ENCODE data around the gene CMTM5. TPM values are rescaled to one million over a fixed set of nuclear protein-coding genes. Genes with fewer than 3 reads are reported as not detected.
"Not testable (repeated sequence)": the region's sequence is repeated elsewhere in the genome, so short reads cannot be mapped to it uniquely, and the experiment has no call there.

CMTM5 gene
- total RNA-seq, 2 donors from 2014 or later, result 0.40 to 1.4 TPM

DNA sequence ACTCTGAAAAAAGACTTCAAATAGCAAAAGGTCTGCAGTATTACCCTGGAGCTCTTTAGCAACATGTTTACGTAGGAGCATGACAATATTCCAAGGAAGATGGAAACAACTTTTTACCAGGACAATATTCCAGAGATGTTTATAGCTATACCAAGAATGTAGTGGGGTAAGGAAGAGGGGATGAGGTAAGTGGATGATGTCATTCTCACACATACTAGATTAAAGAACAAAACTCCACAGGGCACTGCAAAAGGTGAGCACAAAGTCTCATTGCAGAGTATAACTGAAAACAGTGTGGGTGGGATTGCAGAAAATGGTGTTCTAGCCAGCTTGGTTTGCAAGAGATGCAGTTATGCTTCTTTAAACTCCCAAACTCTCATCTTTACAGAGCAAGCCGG is 8.4 kb downstream of the CMTM5 start:
- DNase-seq, result no peak
- Histone ChIP-seq H3K9ac (ENCODE audit: extremely low read depth, low read length, poor library complexity, severe bottlenecking) (no peak overlapping the region), H3K36me3 (ENCODE audit: control insufficient read depth, insufficient read depth, low read length) (no peaks in the 10 kb centered on the region), H3K27ac (ENCODE audit: low read depth, low read length) (no peak overlapping the region), H3K9me3 (ENCODE audit: control insufficient read depth, low read length) (no peaks in the 10 kb centered on the region), H3K4me1 (ENCODE audit: control insufficient read depth, insufficient read depth, low read length) (no peaks in the 10 kb centered on the region), H3K27me3 (ENCODE audit: control insufficient read depth, insufficient read depth, low read length, poor library complexity, severe bottlenecking) (no peaks in the 10 kb centered on the region), H3K4me3 (ENCODE audit: low read length) (no peak overlapping the region)
- no peaks in the 10 kb centered on the region for H3K9me3 Mint-ChIP-seq
- H3K4me1 Mint-ChIP-seq, result no peaks in the 10 kb centered on the region
- H3K4me3 Mint-ChIP-seq, result no peak overlapping the region
- H3K36me3 Mint-ChIP-seq (ENCODE audit: low read depth), result no peaks in the 10 kb centered on the region
- TF ChIP-seq, protein P1, sequence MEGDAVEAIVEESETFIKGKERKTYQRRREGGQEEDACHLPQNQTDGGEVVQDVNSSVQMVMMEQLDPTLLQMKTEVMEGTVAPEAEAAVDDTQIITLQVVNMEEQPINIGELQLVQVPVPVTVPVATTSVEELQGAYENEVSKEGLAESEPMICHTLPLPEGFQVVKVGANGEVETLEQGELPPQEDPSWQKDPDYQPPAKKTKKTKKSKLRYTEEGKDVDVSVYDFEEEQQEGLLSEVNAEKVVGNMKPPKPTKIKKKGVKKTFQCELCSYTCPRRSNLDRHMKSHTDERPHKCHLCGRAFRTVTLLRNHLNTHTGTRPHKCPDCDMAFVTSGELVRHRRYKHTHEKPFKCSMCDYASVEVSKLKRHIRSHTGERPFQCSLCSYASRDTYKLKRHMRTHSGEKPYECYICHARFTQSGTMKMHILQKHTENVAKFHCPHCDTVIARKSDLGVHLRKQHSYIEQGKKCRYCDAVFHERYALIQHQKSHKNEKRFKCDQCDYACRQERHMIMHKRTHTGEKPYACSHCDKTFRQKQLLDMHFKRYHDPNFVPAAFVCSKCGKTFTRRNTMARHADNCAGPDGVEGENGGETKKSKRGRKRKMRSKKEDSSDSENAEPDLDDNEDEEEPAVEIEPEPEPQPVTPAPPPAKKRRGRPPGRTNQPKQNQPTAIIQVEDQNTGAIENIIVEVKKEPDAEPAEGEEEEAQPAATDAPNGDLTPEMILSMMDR (conservative IDR thresholded peaks at IDR 0.05), result no peak
- H3K27ac Mint-ChIP-seq, result no peak overlapping the region
- WGBS, 2 experiments (ENCODE audit: insufficient coverage in 1 of 2, insufficient read length in 1 of 2), result 80 to 92% methylated on average over 1 to 2 of the region's 2 CpGs
- H3K27me3 Mint-ChIP-seq (ENCODE audit: insufficient read depth), result peaks cover 37% of the 10 kb centered on the region

DNA sequence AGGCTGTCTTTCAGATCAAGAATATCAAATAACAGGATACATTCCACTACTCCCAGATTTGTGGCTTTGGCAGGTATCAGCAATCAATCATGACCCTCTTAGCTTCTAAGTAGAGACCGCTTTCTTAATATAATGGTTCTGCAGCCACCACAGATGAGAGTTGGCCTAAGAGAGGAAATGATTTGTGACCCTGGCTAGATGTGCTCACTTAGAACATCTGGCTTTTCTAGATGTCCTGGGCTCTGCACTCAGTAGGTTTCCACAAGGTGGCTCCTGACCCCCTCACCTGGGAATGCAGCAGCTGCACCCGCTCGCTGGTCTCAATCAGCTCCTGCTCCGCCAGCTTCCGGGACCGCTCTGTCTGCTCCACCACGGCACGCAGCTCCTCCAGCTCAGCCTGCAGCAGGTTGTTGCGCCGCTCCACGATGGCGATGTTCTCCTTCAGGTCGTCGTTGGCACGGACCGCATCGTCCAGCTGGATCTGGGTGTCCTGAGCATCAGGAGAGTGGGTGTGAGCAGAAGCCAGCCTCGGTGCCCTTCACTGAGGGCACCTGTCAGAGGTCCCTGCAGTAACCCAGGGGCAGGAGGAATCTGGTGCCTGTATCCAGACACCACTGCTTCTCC is 8.9 kb downstream of the CMTM5 start:
- H3K27me3 ChIP-seq (ENCODE audit: control insufficient read depth, insufficient read depth, low read length, poor library complexity, severe bottlenecking), result peaks cover 4% of the 10 kb centered on the region
- Mint-ChIP-seq H3K36me3 (ENCODE audit: low read depth) (no peaks in the 10 kb centered on the region), H3K9me3 (no peaks in the 10 kb centered on the region), H3K27me3 (ENCODE audit: insufficient read depth) (peaks cover 36% of the 10 kb centered on the region), H3K4me1 (no peaks in the 10 kb centered on the region), H3K27ac (no peak overlapping the region), H3K4me3 (no peak overlapping the region)
- no peaks in the 10 kb centered on the region for H3K9me3 ChIP-seq (ENCODE audit: control insufficient read depth, low read length)
- H3K27ac ChIP-seq (ENCODE audit: low read depth, low read length), result no peak overlapping the region
- DNase-seq, result peak; percentile 63
- TF ChIP-seq, protein P1 (conservative IDR thresholded peaks at IDR 0.05), result peak; percentile 58
- H3K4me3 ChIP-seq (ENCODE audit: low read length), result no peak overlapping the region
- H3K4me1 ChIP-seq (ENCODE audit: control insufficient read depth, insufficient read depth, low read length), result no peaks in the 10 kb centered on the region
- WGBS, 2 experiments (ENCODE audit: insufficient coverage in 1 of 2, insufficient read length in 1 of 2), result 92 to 99% methylated on average over 10 to 18 of the region's 18 CpGs
- no peaks in the 10 kb centered on the region for H3K36me3 ChIP-seq (ENCODE audit: control insufficient read depth, insufficient read depth, low read length)
- H3K9ac ChIP-seq (ENCODE audit: extremely low read depth, low read length, poor library complexity, severe bottlenecking), result no peak overlapping the region

DNA sequence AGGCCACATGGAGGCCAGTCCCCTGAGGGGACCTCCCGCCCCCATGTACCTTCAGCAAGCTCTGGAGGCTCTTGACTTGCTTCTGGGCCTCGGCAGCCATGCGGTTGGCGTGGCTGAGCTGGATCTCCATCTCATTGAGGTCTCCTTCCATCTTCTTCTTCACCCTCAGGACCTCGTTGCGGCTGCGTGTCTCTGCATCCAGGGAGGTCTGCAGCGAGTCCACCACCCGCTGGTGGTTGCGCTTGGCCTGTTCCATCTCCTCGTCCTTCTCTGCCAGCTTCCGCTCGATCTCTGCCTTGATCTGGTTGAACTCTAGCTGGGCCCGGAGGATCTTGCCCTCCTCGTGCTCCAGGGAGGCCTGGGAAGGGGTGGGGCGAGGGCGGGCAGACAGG is 9.4 kb downstream of the CMTM5 start:
- not testable (repeated sequence) for H3K4me3 Mint-ChIP-seq
- 89 to 95% methylated on average over 6 to 15 of the region's 17 CpGs for WGBS, 2 experiments (ENCODE audit: insufficient coverage in 1 of 2, insufficient read length in 1 of 2)

DNA sequence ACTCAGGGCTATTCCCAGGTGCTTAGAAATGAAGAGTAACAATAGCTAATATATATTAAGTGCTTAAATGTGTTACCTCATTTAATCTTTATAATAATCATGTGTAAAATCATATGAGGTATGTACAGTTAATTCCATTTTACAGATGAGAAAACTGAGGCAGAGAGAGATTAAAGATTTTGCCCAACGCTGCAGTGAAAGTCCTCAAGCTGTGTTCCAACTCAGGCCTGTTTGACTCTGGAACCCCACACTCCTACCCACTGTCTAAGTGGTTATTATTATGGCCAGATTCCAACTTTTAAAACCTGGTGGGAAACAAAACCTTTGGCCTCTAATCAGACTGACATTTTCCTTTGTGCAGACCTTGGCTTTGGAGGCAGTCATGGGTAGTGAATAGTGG is 10.2 kb downstream of the CMTM5 start:
- no peaks in the 10 kb centered on the region for H3K9me3 ChIP-seq (ENCODE audit: control insufficient read depth, low read length)
- no peak overlapping the region for H3K27ac ChIP-seq (ENCODE audit: low read depth, low read length)
- no peaks in the 10 kb centered on the region for H3K36me3 ChIP-seq (ENCODE audit: control insufficient read depth, insufficient read depth, low read length)
- no peaks in the 10 kb centered on the region for H3K36me3 Mint-ChIP-seq (ENCODE audit: low read depth)
- no peak for DNase-seq
- no peak overlapping the region for H3K4me3 Mint-ChIP-seq
- H3K4me1 Mint-ChIP-seq, result no peaks in the 10 kb centered on the region
- H3K27me3 Mint-ChIP-seq (ENCODE audit: insufficient read depth), result peaks cover 28% of the 10 kb centered on the region
- H3K4me3 ChIP-seq (ENCODE audit: low read length), result no peak overlapping the region
- H3K27ac Mint-ChIP-seq, result no peak overlapping the region
- H3K27me3 ChIP-seq (ENCODE audit: control insufficient read depth, insufficient read depth, low read length, poor library complexity, severe bottlenecking), result peaks cover 9% of the 10 kb centered on the region
- H3K9me3 Mint-ChIP-seq, result no peaks in the 10 kb centered on the region
- no peak overlapping the region for H3K9ac ChIP-seq (ENCODE audit: extremely low read depth, low read length, poor library complexity, severe bottlenecking)
- 88 to 94% methylated on average over 1 of the region's 1 CpG for WGBS, 2 experiments (ENCODE audit: insufficient coverage in 1 of 2, insufficient read length in 1 of 2)
- H3K4me1 ChIP-seq (ENCODE audit: control insufficient read depth, insufficient read depth, low read length), result no peaks in the 10 kb centered on the region
- TF ChIP-seq, protein P1 (conservative IDR thresholded peaks at IDR 0.05), result no peak

More for the DNA sequence above, 9.4 kb downstream of the CMTM5 start:
- H3K27me3 ChIP-seq (ENCODE audit: control insufficient read depth, insufficient read depth, low read length, poor library complexity, severe bottlenecking); H3K4me1 ChIP-seq (ENCODE audit: control insufficient read depth, insufficient read depth, low read length); H3K36me3 ChIP-seq (ENCODE audit: control insufficient read depth, insufficient read depth, low read length); H3K27ac ChIP-seq (ENCODE audit: low read depth, low read length); H3K9me3 ChIP-seq (ENCODE audit: control insufficient read depth, low read length); H3K4me3 ChIP-seq (ENCODE audit: low read length); H3K9ac ChIP-seq (ENCODE audit: extremely low read depth, low read length, poor library complexity, severe bottlenecking); H3K9me3 Mint-ChIP-seq; H3K36me3 Mint-ChIP-seq (ENCODE audit: low read depth); H3K4me1 Mint-ChIP-seq; H3K27ac Mint-ChIP-seq; DNase-seq: not testable (repeated sequence)
- peaks cover 31% of the 10 kb centered on the region for H3K27me3 Mint-ChIP-seq (ENCODE audit: insufficient read depth)
